ENCODE results near the gene MRPS31. TPM values are rescaled to one million over a fixed set of nuclear protein-coding genes. Genes with fewer than 3 reads are reported as not detected.

The MRPS31 gene
- total and polyA plus RNA-seq, 2 donors (not counting 1 experiment from before 2014, with no cell fraction given) = 20.5 to 34.4 TPM

DNA sequence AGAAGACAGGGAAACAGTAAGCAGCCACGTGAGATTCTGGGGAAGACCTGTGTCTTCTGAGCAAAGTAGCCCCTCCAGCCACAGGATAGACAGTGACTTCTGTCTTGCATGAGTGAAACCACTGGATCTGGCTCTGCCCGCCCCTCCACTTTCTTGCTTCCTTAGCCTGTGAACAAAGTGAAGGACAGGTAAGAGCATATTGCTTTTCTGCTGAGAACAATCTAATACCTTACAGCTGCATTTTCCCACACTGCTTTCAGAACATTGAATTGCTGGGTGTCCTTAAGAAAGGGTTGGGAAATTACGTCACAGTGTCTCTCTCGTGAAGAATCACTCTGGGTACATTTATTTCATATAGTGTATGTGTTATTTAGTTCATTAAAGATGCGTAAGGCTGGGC lies 29.6 kb upstream of the MRPS31 start:
- H3K27me3 Mint-ChIP-seq = no peaks in the 10 kb centered on the region
- no peaks in the 10 kb centered on the region for H3K9me3 ChIP-seq (ENCODE audit: control extremely low read depth in 1 of 3, control insufficient read depth in 2 of 3, insufficient read depth in 1 of 3, low read length in 2 of 3)
- POLR2A ChIA-PET = no interaction called here
- 83% methylated on average over 2 of the region's 5 CpGs for WGBS (ENCODE audit: insufficient coverage)
- no peaks in the 10 kb centered on the region for H3K4me1 Mint-ChIP-seq
- H3K9me3 Mint-ChIP-seq (ENCODE audit: insufficient read depth) = no peaks in the 10 kb centered on the region
- no peaks in the 10 kb centered on the region for H4K20me1 ChIP-seq (ENCODE audit: control insufficient read depth, insufficient read depth, low read length, poor library complexity, severe bottlenecking)
- no peak overlapping the region for H3K27ac Mint-ChIP-seq
- no peak overlapping the region for H3K9ac ChIP-seq (ENCODE audit: low read length)
- ATAC-seq (ENCODE audit: low read depth) = no peak
- TF ChIP-seq EZH2 (IDR thresholded peaks at IDR 0.05; ENCODE audit: borderline replicate concordance, insufficient read depth, low read depth, low read length, poor library complexity, severe bottlenecking) = no peak
- TF ChIP-seq, protein P1, sequence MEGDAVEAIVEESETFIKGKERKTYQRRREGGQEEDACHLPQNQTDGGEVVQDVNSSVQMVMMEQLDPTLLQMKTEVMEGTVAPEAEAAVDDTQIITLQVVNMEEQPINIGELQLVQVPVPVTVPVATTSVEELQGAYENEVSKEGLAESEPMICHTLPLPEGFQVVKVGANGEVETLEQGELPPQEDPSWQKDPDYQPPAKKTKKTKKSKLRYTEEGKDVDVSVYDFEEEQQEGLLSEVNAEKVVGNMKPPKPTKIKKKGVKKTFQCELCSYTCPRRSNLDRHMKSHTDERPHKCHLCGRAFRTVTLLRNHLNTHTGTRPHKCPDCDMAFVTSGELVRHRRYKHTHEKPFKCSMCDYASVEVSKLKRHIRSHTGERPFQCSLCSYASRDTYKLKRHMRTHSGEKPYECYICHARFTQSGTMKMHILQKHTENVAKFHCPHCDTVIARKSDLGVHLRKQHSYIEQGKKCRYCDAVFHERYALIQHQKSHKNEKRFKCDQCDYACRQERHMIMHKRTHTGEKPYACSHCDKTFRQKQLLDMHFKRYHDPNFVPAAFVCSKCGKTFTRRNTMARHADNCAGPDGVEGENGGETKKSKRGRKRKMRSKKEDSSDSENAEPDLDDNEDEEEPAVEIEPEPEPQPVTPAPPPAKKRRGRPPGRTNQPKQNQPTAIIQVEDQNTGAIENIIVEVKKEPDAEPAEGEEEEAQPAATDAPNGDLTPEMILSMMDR (IDR thresholded peaks at IDR 0.05) = no peak
- no peak overlapping the region for H3K27ac ChIP-seq (ENCODE audit: low read length in 2 of 2)
- no peaks in the 10 kb centered on the region for H3K4me1 ChIP-seq (ENCODE audit: control insufficient read depth in 2 of 2, insufficient read depth in 2 of 2, low read length in 2 of 2)
- CTCF ChIA-PET = interaction anchor here (4.1 kb wide), 1 partner anchor 23 kb away, joined by 13 read pairs; no protein-coding TSS in a partner anchor
- peaks cover 3% of the 10 kb centered on the region in 2 experiments for H3K36me3 ChIP-seq (replicated peaks in 1 of 2; ENCODE audit: control extremely low read depth in 1 of 2, control insufficient read depth in 1 of 2, extremely low read depth in 1 of 2, insufficient read depth in 2 of 2, low read length in 1 of 2)
- intact Hi-C loops (cut with micrococcal nuclease) = no loop called here
- no peaks in the 10 kb centered on the region for H3K79me2 ChIP-seq (ENCODE audit: control insufficient read depth, insufficient read depth, low read length)
- no peaks in the 10 kb centered on the region for H3K27me3 ChIP-seq (replicated peaks in 1 of 4; ENCODE audit: control extremely low read depth in 1 of 4, control insufficient read depth in 3 of 4, insufficient read depth in 4 of 4, low read length in 3 of 4)
- no peak overlapping the region for H2AFZ ChIP-seq (ENCODE audit: insufficient read depth, low read depth, low read length, poor library complexity, severe bottlenecking)
- no peak for DNase-seq
- no peak overlapping the region for H3K4me2 ChIP-seq (replicated peaks; ENCODE audit: low read depth, low read length, poor library complexity, severe bottlenecking)
- H3K4me3 Mint-ChIP-seq = no peak overlapping the region
- no peak overlapping the region for H3K4me3 ChIP-seq (ENCODE audit: control extremely low read depth in 1 of 5, extremely low read depth in 1 of 5, insufficient read depth in 1 of 5, low read depth in 2 of 5, low read length in 4 of 5)

DNA sequence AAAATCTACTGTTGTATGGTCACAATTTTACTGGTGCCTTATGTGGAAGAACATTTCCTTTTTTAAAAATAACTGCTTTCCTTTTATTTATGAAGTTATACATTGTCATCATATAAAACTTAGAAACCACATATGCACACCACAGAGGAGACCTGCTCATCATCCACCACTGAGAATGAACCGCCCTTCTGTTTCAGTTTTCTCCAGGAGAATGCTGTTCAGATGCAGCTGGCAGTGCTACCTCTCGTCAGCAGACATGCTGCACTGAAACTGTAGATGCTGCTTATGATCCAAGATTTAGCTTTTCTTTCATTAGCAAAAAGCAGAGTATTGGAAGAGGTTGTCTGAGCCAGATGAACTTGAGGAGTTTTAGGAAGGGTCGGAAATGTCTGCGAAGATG lies 28.5 kb upstream of the MRPS31 start:
- H4K20me1 ChIP-seq (ENCODE audit: control insufficient read depth, insufficient read depth, low read length, poor library complexity, severe bottlenecking) = no peaks in the 10 kb centered on the region
- ATAC-seq (ENCODE audit: low read depth) (no peak), DNase-seq (no peak)
- no peaks in the 10 kb centered on the region for H3K79me2 ChIP-seq (ENCODE audit: control insufficient read depth, insufficient read depth, low read length)
- no peak overlapping the region for H3K9ac ChIP-seq (ENCODE audit: low read length)
- WGBS (ENCODE audit: insufficient coverage) = 83% methylated on average over 2 of the region's 4 CpGs
- no peak overlapping the region for H3K4me2 ChIP-seq (replicated peaks; ENCODE audit: low read depth, low read length, poor library complexity, severe bottlenecking)
- H3K27ac ChIP-seq (ENCODE audit: low read length in 2 of 2) = no peak overlapping the region
- Mint-ChIP-seq H3K27me3 (no peaks in the 10 kb centered on the region), H3K9me3 (ENCODE audit: insufficient read depth) (no peaks in the 10 kb centered on the region), H3K27ac (no peak overlapping the region), H3K4me1 (no peaks in the 10 kb centered on the region), H3K4me3 (no peak overlapping the region)
- intact Hi-C loops (cut with micrococcal nuclease) = no loop called here
- peaks cover 0 to 3% of the 10 kb centered on the region in 2 experiments for H3K36me3 ChIP-seq (replicated peaks in 1 of 2; ENCODE audit: control extremely low read depth in 1 of 2, control insufficient read depth in 1 of 2, extremely low read depth in 1 of 2, insufficient read depth in 2 of 2, low read length in 1 of 2)
- no peaks in the 10 kb centered on the region for H3K9me3 ChIP-seq (ENCODE audit: control extremely low read depth in 1 of 3, control insufficient read depth in 2 of 3, insufficient read depth in 1 of 3, low read length in 2 of 3)
- H3K4me1 ChIP-seq (ENCODE audit: control insufficient read depth in 2 of 2, insufficient read depth in 2 of 2, low read length in 2 of 2) = no peaks in the 10 kb centered on the region
- TF ChIP-seq, protein P1 (IDR thresholded peaks at IDR 0.05) = no peak
- H3K27me3 ChIP-seq (replicated peaks in 1 of 4; ENCODE audit: control extremely low read depth in 1 of 4, control insufficient read depth in 3 of 4, insufficient read depth in 4 of 4, low read length in 3 of 4) = no peaks in the 10 kb centered on the region
- ChIA-PET POLR2A (no interaction called here), CTCF (interaction anchor here (2.8 to 4.1 kb wide), 2 partner anchors 10 to 22 kb away, joined by 9 to 13 read pairs; partner anchors contain the start of gene SLC25A15)
- no peak overlapping the region for H2AFZ ChIP-seq (ENCODE audit: insufficient read depth, low read depth, low read length, poor library complexity, severe bottlenecking)
- H3K4me3 ChIP-seq (ENCODE audit: control extremely low read depth in 1 of 5, extremely low read depth in 1 of 5, insufficient read depth in 1 of 5, low read depth in 2 of 5, low read length in 4 of 5) = no peak overlapping the region

All from B cell (primary cell).